HepG2 (cell line): ENCODE data around the gene TMEM185B. TPM values are rescaled to one million over a fixed set of nuclear protein-coding genes. Genes with fewer than 3 reads are reported as not detected.
A peak's percentile ranks its signal among the peaks of the same experiment; 100 is the strongest.

Experiments
- ATAC-seq: fragments of 200-7000 bp; cut with Tn5 transposase; 3 replicates; pipeline ENCODE4 v1.9.1; 2020; ENCODE audit warnings: mild to moderate bottlenecking, moderate library complexity
- BruUV-seq: library from RNA; stranded (reverse); fragments of 400-500 nt; replicated peaks from 2 replicates; lab custom pipeline; 2021; lab: Mats Ljungman, UMichigan
- CTCF ChIA-PET: fragments of 300-600 bp; formaldehyde crosslinking; extraction: SDS; loops from one replicate; lab custom pipeline; 2021; ENCODE audit warnings: low total read pairs, inconsistent platforms, low intra/inter-chr PET ratio; lab: Yijun Ruan, JAX
- POLR2A ChIA-PET: fragments of 350-600 bp; sonication (Branson Sonifier 250); formaldehyde crosslinking; loops from one replicate; lab custom pipeline; 2020; ENCODE audit warnings: antibody characterized with exemption, inconsistent platforms; lab: Yijun Ruan, JAX
- DNase-seq: peaks from one replicate; pipeline ENCODE4 v3.0.0-alpha.2; 2015; ENCODE audit warnings: low spot score
- FAIRE-seq: peaks from 3 replicates; lab custom pipeline; 2011; peaks lifted over from hg19 to GRCh38; lab: Jason Lieb, UNC
- H2AFZ ChIP-seq: one replicate; pipeline ENCODE4 v1.6.1; 2011; ENCODE audit warnings: low read length, inconsistent platforms
- H3K27ac ChIP-seq: fragments of 300-600 bp; 3 replicates; pipeline ENCODE4 v1.8.0; 2011; ENCODE audit warnings: mixed run types, mild to moderate bottlenecking, mixed read lengths, low read length, inconsistent platforms; ENCODE audit not compliant: insufficient read depth; ENCODE audit errors: extremely low read length
- H3K27me3 ChIP-seq, 2 experiments: fragments of 200-600 bp in 1 of 2; 2 replicates in 1 of 2; 3 replicates in 1 of 2; pipeline versions ENCODE4 v1.6.0 to v1.8.0; 2011; ENCODE audit warnings: low read length in 2 of 2, mild to moderate bottlenecking in 2 of 2, moderate library complexity in 2 of 2, inconsistent platforms in 1 of 2; ENCODE audit not compliant: insufficient read depth in 2 of 2, control insufficient read depth in 1 of 2
- H3K36me3 ChIP-seq, 2 experiments: fragments of 200-600 bp in 1 of 2; replicated peaks in 1 of 2; 2 replicates in 1 of 2; 3 replicates in 1 of 2; pipeline versions ENCODE4 v1.5.1 to v1.8.0; 2011; ENCODE audit warnings: low read length in 2 of 2, inconsistent platforms in 1 of 2; ENCODE audit not compliant: insufficient read depth in 2 of 2, control insufficient read depth in 1 of 2
- H3K4me1 ChIP-seq: 2 replicates; pipeline ENCODE4 v1.5.1; 2012; ENCODE audit warnings: low read length, inconsistent platforms; ENCODE audit not compliant: insufficient read depth
- H3K4me2 ChIP-seq: 2 replicates; pipeline ENCODE4 v1.6.0; 2011; ENCODE audit warnings: low read depth, low read length, inconsistent platforms
- H3K4me3 ChIP-seq, 3 experiments: fragments of 200-600 bp in 1 of 3; sonication (generic), shearing (Covaris generic) in 1 of 3; replicated peaks in 1 of 3; 2 replicates each; pipeline ENCODE4 v1.5.1; 2011 to 2016; ENCODE audit warnings: low read length in 3 of 3, inconsistent platforms in 2 of 3, low read depth in 2 of 3, mild to moderate bottlenecking in 2 of 3, control low read depth in 1 of 3, mixed read lengths in 1 of 3; ENCODE audit not compliant: insufficient read depth in 1 of 3
- H3K79me2 ChIP-seq: one replicate; pipeline ENCODE4 v1.6.1; 2011; ENCODE audit warnings: low read length, inconsistent platforms; ENCODE audit not compliant: insufficient read depth
- H3K9ac ChIP-seq: 2 replicates; pipeline ENCODE4 v1.6.0; 2011; ENCODE audit warnings: mild to moderate bottlenecking, low read depth, low read length, inconsistent platforms; ENCODE audit not compliant: insufficient read depth
- H3K9me3 ChIP-seq: 2 replicates; pipeline ENCODE4 v1.5.1; 2012; ENCODE audit warnings: mild to moderate bottlenecking, low read length
- H4K20me1 ChIP-seq: 2 replicates; pipeline ENCODE4 v1.6.0; 2011; ENCODE audit warnings: inconsistent platforms, mild to moderate bottlenecking, low read length, moderate library complexity; ENCODE audit not compliant: insufficient read depth
- ETV5 ChIP-seq: IDR thresholded peaks from 2 replicates; pipeline ENCODE4 v1.6.1; 2018; ENCODE audit warnings: missing biosample characterization, missing genetic modification reagents, inconsistent platforms, borderline replicate concordance
- GATAD2A ChIP-seq: IDR thresholded peaks from 2 replicates; pipeline ENCODE4 v1.6.1; 2016
- HDAC2 ChIP-seq: sonication (generic); formaldehyde crosslinking; IDR thresholded peaks from 2 replicates; pipeline ENCODE4 v1.4.0; 2020; ENCODE audit warnings: missing genetic modification reagents
- HNF4A ChIP-seq: sonication (generic); formaldehyde crosslinking; IDR thresholded peaks from 2 replicates; pipeline ENCODE4 v1.4.0; 2020; ENCODE audit warnings: missing genetic modification reagents
- PAXIP1 ChIP-seq: sonication (generic); formaldehyde crosslinking; conservative IDR thresholded peaks from 2 replicates; pipeline ENCODE4 v1.4.0; 2020; ENCODE audit warnings: mild to moderate bottlenecking, missing genetic modification reagents, moderate library complexity
- RARG ChIP-seq: sonication (generic); formaldehyde crosslinking; IDR thresholded peaks from 2 replicates; pipeline ENCODE4 v1.4.0; 2020; ENCODE audit warnings: low read depth, mild to moderate bottlenecking, missing genetic modification reagents
- RFXANK ChIP-seq: IDR thresholded peaks from 2 replicates; pipeline ENCODE4 v1.6.1; 2016
- SAFB2 ChIP-seq: sonication (generic); formaldehyde crosslinking; IDR thresholded peaks from 2 replicates; pipeline ENCODE4 v1.5.1; 2020; ENCODE audit warnings: missing genetic modification reagents, low read depth, mild to moderate bottlenecking, borderline replicate concordance
- SCMH1 ChIP-seq: sonication (generic); formaldehyde crosslinking; IDR thresholded peaks from 2 replicates; pipeline ENCODE4 v1.9.0; 2021; ENCODE audit warnings: missing genetic modification reagents, mild to moderate bottlenecking, borderline replicate concordance
- TBX2 ChIP-seq: sonication (generic); formaldehyde crosslinking; IDR thresholded peaks from 2 replicates; pipeline ENCODE4 v1.5.0; 2020; ENCODE audit warnings: missing genetic modification reagents, mild to moderate bottlenecking, borderline replicate concordance
- TEAD3 ChIP-seq: optimal IDR thresholded peaks from 2 replicates; pipeline ENCODE3; 2016; ENCODE audit warnings: borderline replicate concordance
- ZBTB8A ChIP-seq: sonication (generic); formaldehyde crosslinking; IDR thresholded peaks from 2 replicates; pipeline ENCODE4 v1.4.0; 2020; ENCODE audit warnings: mild to moderate bottlenecking, low read depth, missing genetic modification reagents, borderline replicate concordance
- ZC3H13 ChIP-seq: sonication (generic); formaldehyde crosslinking; IDR thresholded peaks from 2 replicates; pipeline ENCODE4 v1.8.1; 2023; ENCODE audit warnings: mild to moderate bottlenecking, missing genetic modification reagents, moderate library complexity
- ZFYVE20 ChIP-seq: sonication (generic); formaldehyde crosslinking; IDR thresholded peaks from 2 replicates; pipeline ENCODE4 v1.8.0; 2023; ENCODE audit warnings: low read depth, mild to moderate bottlenecking, moderate library complexity, missing genetic modification reagents, borderline replicate concordance
- ZNF543 ChIP-seq: sonication (generic); formaldehyde crosslinking; IDR thresholded peaks from 2 replicates; pipeline ENCODE4 v1.4.0; 2020; ENCODE audit warnings: mild to moderate bottlenecking, missing genetic modification reagents
- ZNF558 ChIP-seq: sonication (generic); formaldehyde crosslinking; IDR thresholded peaks from 2 replicates; pipeline ENCODE4 v1.9.0; 2022; ENCODE audit warnings: mild to moderate bottlenecking, missing genetic modification reagents, borderline replicate concordance
- ZNF589 ChIP-seq: sonication (generic); formaldehyde crosslinking; conservative IDR thresholded peaks from 2 replicates; pipeline ENCODE4 v1.8.0; 2022; ENCODE audit warnings: mild to moderate bottlenecking, moderate library complexity, missing genetic modification reagents
- ZNF740 ChIP-seq: sonication (generic); formaldehyde crosslinking; IDR thresholded peaks from 2 replicates; pipeline ENCODE4 v1.4.0; 2020; ENCODE audit warnings: missing genetic modification reagents
- ZNF780A ChIP-seq: sonication (generic); formaldehyde crosslinking; IDR thresholded peaks from 2 replicates; pipeline ENCODE4 v1.8.0; 2022; ENCODE audit warnings: mild to moderate bottlenecking, missing genetic modification reagents, moderate library complexity
- WGBS: methylation state at CpG from one replicate; pipeline ENCODE4 v1.1.6; 2017; ENCODE audit warnings: low lambda C conversion rate; 5-methylcytosine and 5-hydroxymethylcytosine counted together
- in situ Hi-C: cut with HindIII; loops from 2 replicates; pipeline ENCODE4 v1.10.0; 2017; ENCODE audit warnings: low pct_unique_long_range_greater_than_20kb; ENCODE audit not compliant: extremely low pct_ligation_motif_present
- intact Hi-C: fragments of 100-400 bp; cut with micrococcal nuclease; formaldehyde crosslinking; loops from one replicate; pipeline ENCODE4 v1.10.0; 2022; ENCODE audit not compliant: unreplicated experiment
- polyA plus RNA-seq, 8 experiments: library from polyadenylated mRNA; depleted of rRNA in 3 of 8; stranded (reverse) in 7 of 8; unstranded in 1 of 8; fragments of >200 nt; fragmentation: Illumina TruSeq in 4 of 8; extraction: Trizol in 4 of 8; gene quantifications; 2 replicates each; pipeline versions ENCODE4 v1.2.1 to v1.2.3, GENCODE V29; 2011 to 2016; ENCODE audit warnings: low read depth in 4 of 8, missing spikeins in 1 of 8, mixed read lengths in 1 of 8; ENCODE audit not compliant: insufficient read depth in 1 of 8
- total RNA-seq, 5 experiments: library from RNA; depleted of rRNA; stranded (reverse); fragments of >200 nt; fragmentation: Illumina TruSeq; extraction: Trizol; gene quantifications; 2 replicates each; pipeline ENCODE4 v1.2.3, GENCODE V29; 2016; ENCODE audit warnings: low read depth in 1 of 5

Gene TMEM185B
- total and polyA plus RNA-seq, 2 of the 13 experiments (the other 11 are each of a cell fraction or from before 2014, with no cell fraction given): 5.6 to 7.0 TPM

DNA sequence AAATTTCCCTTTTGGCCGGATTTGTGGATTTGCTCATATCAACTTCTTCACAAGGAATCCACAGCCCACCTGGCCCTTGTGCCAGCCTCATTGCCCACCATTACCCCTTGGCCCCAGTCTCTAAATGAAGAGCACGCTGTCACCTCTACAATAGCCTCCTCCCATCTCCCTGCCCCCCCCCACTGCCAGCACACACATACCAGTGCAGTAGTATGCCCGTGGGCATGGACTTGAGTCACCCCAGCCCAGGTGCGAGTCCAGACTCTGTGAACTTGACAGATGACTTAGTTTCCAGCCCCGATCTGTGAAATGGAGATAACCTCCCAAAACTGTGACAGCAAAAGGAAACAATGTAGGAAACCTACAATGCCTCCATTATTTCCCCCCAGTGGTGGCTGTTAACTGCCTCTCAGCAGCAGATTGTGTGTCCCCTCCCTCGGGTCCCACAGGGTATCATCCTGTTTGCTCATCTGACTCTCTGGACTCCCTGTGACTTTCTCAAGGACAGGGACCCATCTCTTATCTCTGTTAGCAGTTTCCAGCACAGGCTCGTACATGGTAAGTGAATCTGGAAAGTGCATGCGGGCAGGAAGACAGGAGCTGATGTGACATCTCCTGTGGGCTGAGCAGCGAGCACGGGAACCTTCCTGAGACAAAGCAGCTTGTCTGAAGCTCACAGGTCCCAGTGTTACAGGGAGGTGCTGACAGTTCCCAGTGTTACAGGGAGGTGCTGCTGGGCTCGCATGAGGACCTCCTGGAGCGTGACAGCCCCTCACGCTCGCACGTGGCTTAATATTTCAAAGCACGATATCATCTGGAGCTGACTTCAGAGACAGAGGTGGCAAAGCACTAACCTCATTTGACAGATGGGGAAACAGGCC lies 4.2 kb upstream of the TMEM185B start:
- H3K36me3 ChIP-seq: no peaks in the 10 kb centered on the region
- peaks cover 93% of the 10 kb centered on the region for H3K4me1 ChIP-seq
- peak; percentile 83 for FAIRE-seq
- H3K9ac ChIP-seq: no peak overlapping the region
- H3K27me3 ChIP-seq: peaks cover 14 to 52% of the 10 kb centered on the region in 2 experiments; a peak in 4 of 5 replicates
- H3K79me2 ChIP-seq: no peaks in the 10 kb centered on the region
- H3K27ac ChIP-seq: no peak overlapping the region
- intact Hi-C loops (no loop called here), in situ Hi-C loops (no loop called here)
- H4K20me1 ChIP-seq: no peaks in the 10 kb centered on the region
- H3K9me3 ChIP-seq: no peaks in the 10 kb centered on the region
- ATAC-seq: peak; percentile 9
- BruUV-seq: no TSS peak
- CTCF ChIA-PET: no interaction called here
- no peak overlapping the region for H3K4me3 ChIP-seq
- no peak overlapping the region for H2AFZ ChIP-seq
- H3K4me2 ChIP-seq: peak overlapping the region; percentile 30
- POLR2A ChIA-PET: no interaction called here
- 27% methylated on average over 16 of the region's 16 CpGs for whole genome bisulfite sequencing
- DNase-seq: peak; percentile 72
- TF ChIP-seq RARG (CRISPR knock-in tag) (no peak), ZFYVE20 (no peak), SAFB2 (CRISPR knock-in tag) (0 out of 2 replicates have a peak, but pooled peaks have one; percentile 32), HDAC2 (peak; percentile 32; the same call in 1 of the 2 replicates), ZBTB8A (CRISPR knock-in tag) (no peak), ETV5 (CRISPR knock-in tag) (peak; percentile 39; the same call in 1 of the 2 replicates), ZNF780A (peak; percentile 62; the same call in 1 of the 2 replicates), SCMH1 (no peak), ZC3H13 (CRISPR knock-in tag) (0 out of 2 replicates have a peak, but pooled peaks have one; percentile 38), TEAD3 (CRISPR knock-in tag) (peak; percentile 8), ZNF558 (CRISPR knock-in tag) (no peak), ZNF543 (CRISPR knock-in tag) (no peak), ZNF589 (CRISPR knock-in tag) (peak; percentile 63; the same call in 1 of the 2 replicates), TBX2 (CRISPR knock-in tag) (peak; percentile 68; the same call in 1 of the 2 replicates), RFXANK (no peak), ZNF740 (CRISPR knock-in tag) (peak; percentile 26; the same call in 1 of the 2 replicates), GATAD2A (CRISPR knock-in tag) (peak; percentile 38; the same call in 1 of the 2 replicates), HNF4A (CRISPR knock-in tag) (peak; percentile 47), PAXIP1 (CRISPR knock-in tag) (0 out of 2 replicates have a peak, but pooled peaks have one; percentile 32)
